WTC11 (cell line): Measurements from ENCODE around the gene ISM1. TPM values are rescaled to one million over a fixed set of nuclear protein-coding genes. Genes with fewer than 3 reads are reported as not detected.

Source experiments
- ATAC-seq: fragments of 200-7000 bp; cut with Tn5 transposase; 2 replicates; pipeline ENCODE4 v1.10.0; 2021; ENCODE audit warnings: mild to moderate bottlenecking, moderate library complexity
- CTCF ChIA-PET: fragments of 300-600 bp; sonication (Branson Sonifier 250); formaldehyde crosslinking; loops from one replicate; lab custom pipeline; 2021; ENCODE audit warnings: antibody characterized with exemption; lab: Charles Lee
- POLR2A ChIA-PET: fragments of 350-600 bp; sonication (Branson Sonifier 250); formaldehyde crosslinking; loops from one replicate; lab custom pipeline; 2021; ENCODE audit warnings: antibody characterized with exemption; lab: Charles Lee
- DNase-seq: peaks from one replicate; pipeline ENCODE4 v3.0.0; 2021; ENCODE audit warnings: low spot score
- H3K27ac Mint-ChIP-seq: 2 replicates; pipeline ENCODE4 v1.8.0; 2021; ENCODE audit warnings: mixed read lengths
- H3K27me3 Mint-ChIP-seq: 2 replicates; pipeline ENCODE4 v1.8.0; 2021; ENCODE audit warnings: low read depth, mild to moderate bottlenecking, moderate library complexity, mixed read lengths
- H3K36me3 Mint-ChIP-seq: 2 replicates; pipeline ENCODE4 v1.8.0; 2021; ENCODE audit warnings: mixed read lengths
- H3K4me1 Mint-ChIP-seq: 2 replicates; pipeline ENCODE4 v1.8.0; 2022; ENCODE audit warnings: mixed read lengths
- H3K4me3 Mint-ChIP-seq: 2 replicates; pipeline ENCODE4 v1.8.0; 2021; ENCODE audit warnings: mild to moderate bottlenecking, moderate library complexity, mixed read lengths
- H3K9me3 Mint-ChIP-seq: 2 replicates; pipeline ENCODE4 v1.8.0; 2021; ENCODE audit warnings: mixed read lengths
- AR ChIP-seq: fragments of 250-450 bp; sonication (Bioruptor Pico); IDR thresholded peaks from 2 replicates; pipeline ENCODE4 v1.9.0; 2021; ENCODE audit warnings: mild to moderate bottlenecking
- ARID4B ChIP-seq: sonication (generic); formaldehyde crosslinking; IDR thresholded peaks from 2 replicates; pipeline ENCODE4 v1.8.0; 2023; ENCODE audit warnings: missing genetic modification reagents, mild to moderate bottlenecking, borderline replicate concordance
- ATF3 ChIP-seq: sonication (generic); formaldehyde crosslinking; conservative IDR thresholded peaks from 2 replicates; pipeline ENCODE4 v1.8.1; 2022; ENCODE audit warnings: mild to moderate bottlenecking, missing genetic modification reagents
- E2F4 ChIP-seq: sonication (generic); formaldehyde crosslinking; IDR thresholded peaks from 2 replicates; pipeline ENCODE4 v1.8.1; 2022; ENCODE audit warnings: low read depth, mild to moderate bottlenecking, moderate library complexity, missing genetic modification reagents, borderline replicate concordance
- ELF4 ChIP-seq: sonication (generic); formaldehyde crosslinking; IDR thresholded peaks from 2 replicates; pipeline ENCODE4 v1.8.1; 2022; ENCODE audit warnings: low read depth, mild to moderate bottlenecking, moderate library complexity, missing genetic modification reagents
- ERG ChIP-seq: fragments of 250-450 bp; sonication (Bioruptor Pico); IDR thresholded peaks from 2 replicates; pipeline ENCODE4 v1.8.0; 2021; ENCODE audit warnings: mild to moderate bottlenecking
- ETV6 ChIP-seq: sonication (generic); formaldehyde crosslinking; IDR thresholded peaks from 2 replicates; pipeline ENCODE4 v1.8.1; 2022; ENCODE audit warnings: mild to moderate bottlenecking, missing genetic modification reagents
- GABPB1 ChIP-seq: sonication (generic); formaldehyde crosslinking; IDR thresholded peaks from 2 replicates; pipeline ENCODE4 v1.8.1; 2023; ENCODE audit warnings: mild to moderate bottlenecking, missing genetic modification reagents
- HMGA2 ChIP-seq: fragments of 250-450 bp; sonication (Bioruptor Pico); IDR thresholded peaks from 2 replicates; pipeline ENCODE4 v1.4.0; 2021; ENCODE audit warnings: mild to moderate bottlenecking, moderate library complexity
- HMGXB4 ChIP-seq: sonication (generic); formaldehyde crosslinking; IDR thresholded peaks from 2 replicates; pipeline ENCODE4 v1.8.1; 2023; ENCODE audit warnings: mild to moderate bottlenecking, moderate library complexity, missing genetic modification reagents
- JUN ChIP-seq: sonication (generic); formaldehyde crosslinking; IDR thresholded peaks from 2 replicates; pipeline ENCODE4 v1.8.0; 2023; ENCODE audit warnings: mild to moderate bottlenecking, missing genetic modification reagents
- MAX ChIP-seq: sonication (generic); formaldehyde crosslinking; IDR thresholded peaks from 2 replicates; pipeline ENCODE4 v1.8.0; 2022; ENCODE audit warnings: mild to moderate bottlenecking, missing genetic modification reagents
- MLX ChIP-seq: sonication (generic); formaldehyde crosslinking; IDR thresholded peaks from 2 replicates; pipeline ENCODE4 v1.8.1; 2023; ENCODE audit warnings: mild to moderate bottlenecking, missing genetic modification reagents, moderate library complexity
- ZNF416 ChIP-seq: fragments of 250-450 bp; sonication (Bioruptor Pico); IDR thresholded peaks from 2 replicates; pipeline ENCODE4 v1.9.0; 2021; ENCODE audit warnings: mild to moderate bottlenecking, inconsistent platforms
- ZNF512 ChIP-seq: sonication (generic); formaldehyde crosslinking; IDR thresholded peaks from 2 replicates; pipeline ENCODE4 v1.8.1; 2022; ENCODE audit warnings: missing genetic modification reagents, borderline replicate concordance
- total RNA-seq: library from RNA; stranded (reverse); gene quantifications from 3 replicates; pipeline ENCODE4 v1.2.3, GENCODE V29; 2021

ISM1 gene
- total RNA-seq, 1 experiment from 2014 or later = 0.52 TPM

- ATAC-seq (no peak), DNase-seq (no peak)
- peaks cover 27% of the 10 kb centered on the region for H3K4me1 Mint-ChIP-seq
- no peak for TF ChIP-seq JUN
- no peak for TF ChIP-seq ETV6 (CRISPR knock-in tag)
- H3K36me3 Mint-ChIP-seq = no peaks in the 10 kb centered on the region; the same call in 1 of the 2 replicates
- no peak overlapping the region for H3K27ac Mint-ChIP-seq
- ChIA-PET POLR2A (no interaction called here), CTCF (interaction anchor here (0.6 to 2.5 kb wide), 2 partner anchors 15 to 261 kb away, joined by 3 to 13 read pairs; no protein-coding TSS in a partner anchor)
- no peak overlapping the region for H3K4me3 Mint-ChIP-seq
- peaks cover 7% of the 10 kb centered on the region for H3K9me3 Mint-ChIP-seq
- no peaks in the 10 kb centered on the region for H3K27me3 Mint-ChIP-seq
Observed at GRCh38 chr20:13340088-13340487, 119.0 kb downstream of the ISM1 start.

GRCh38 chr20:13341737-13342393, 120.8 kb downstream of the ISM1 start:
- peaks cover 27% of the 10 kb centered on the region for H3K4me1 Mint-ChIP-seq
- ATAC-seq (no peak), DNase-seq (no peak)
- H3K36me3 Mint-ChIP-seq = no peaks in the 10 kb centered on the region; the same call in 1 of the 2 replicates
- no peaks in the 10 kb centered on the region; the same call in 1 of the 2 replicates for H3K9me3 Mint-ChIP-seq
- CTCF ChIA-PET = interaction anchor here (2.5 kb wide), 1 partner anchor 17 kb away, joined by 13 read pairs; no protein-coding TSS in a partner anchor
- no peak overlapping the region for H3K4me3 Mint-ChIP-seq
- POLR2A ChIA-PET = no interaction called here
- no peaks in the 10 kb centered on the region for H3K27me3 Mint-ChIP-seq
- H3K27ac Mint-ChIP-seq = no peak overlapping the region
- TF ChIP-seq GABPB1 (CRISPR knock-in tag) (no peak), AR (CRISPR knock-in tag) (no peak), ZNF416 (no peak), ZNF512 (CRISPR knock-in tag) (no peak), E2F4 (no peak), ARID4B (CRISPR knock-in tag) (no peak), MLX (CRISPR knock-in tag) (no peak), HMGXB4 (CRISPR knock-in tag) (no peak), ERG (no peak), HMGA2 (CRISPR knock-in tag) (no peak), ATF3 (no peak), ELF4 (CRISPR knock-in tag) (no peak), MAX (CRISPR knock-in tag) (no peak)
- TF ChIP-seq, all 79 proteins: peak for 0
